Trophoblast cell (in vitro differentiated cells and primary cell): ENCODE data around the gene NDUFAF8.

Experiments
- DNase-seq, 2 donors: peaks; one replicate each; pipeline ENCODE4 v3.0.0-alpha.2; 2016
- H2AFZ ChIP-seq: 2 replicates; pipeline ENCODE4 v1.6.1; 2013; ENCODE audit warnings: low read length, moderate library complexity, mild to moderate bottlenecking; ENCODE audit not compliant: insufficient read depth, poor library complexity
- H2AK5ac ChIP-seq: 2 replicates; pipeline ENCODE4 v1.6.1; 2013; ENCODE audit warnings: mild to moderate bottlenecking, low read length
- H2BK120ac ChIP-seq: 2 replicates; pipeline ENCODE4 v1.6.1; 2013; ENCODE audit warnings: low read length, mild to moderate bottlenecking, moderate library complexity; ENCODE audit not compliant: insufficient read depth, poor library complexity
- H2BK12ac ChIP-seq: 2 replicates; pipeline ENCODE4 v1.6.1; 2013; ENCODE audit warnings: mild to moderate bottlenecking, low read length, moderate library complexity
- H2BK5ac ChIP-seq: 2 replicates; pipeline ENCODE4 v1.6.1; 2013; ENCODE audit warnings: low read length, low read depth, moderate library complexity, mild to moderate bottlenecking; ENCODE audit not compliant: poor library complexity
- H3K14ac ChIP-seq: 2 replicates; pipeline ENCODE4 v1.6.1; 2013; ENCODE audit warnings: mild to moderate bottlenecking, low read length
- H3K18ac ChIP-seq: 2 replicates; pipeline ENCODE4 v1.6.1; 2013; ENCODE audit warnings: mild to moderate bottlenecking, low read length
- H3K23ac ChIP-seq: 2 replicates; pipeline ENCODE4 v1.6.1; 2013; ENCODE audit warnings: low read length
- H3K27ac ChIP-seq: 2 replicates; pipeline ENCODE4 v1.5.1; 2013; ENCODE audit warnings: low read depth, mild to moderate bottlenecking, inconsistent platforms, low read length, moderate library complexity
- H3K27me3 ChIP-seq: 2 replicates; pipeline ENCODE4 v1.6.1; 2013; ENCODE audit warnings: inconsistent platforms, mild to moderate bottlenecking, low read length, moderate library complexity; ENCODE audit not compliant: insufficient read depth
- H3K36me3 ChIP-seq, 2 experiments: 1 replicate in 1 of 2; 2 replicates in 1 of 2; pipeline ENCODE4 v1.6.1; 2013; ENCODE audit warnings: low read length in 2 of 2, mild to moderate bottlenecking in 2 of 2, moderate library complexity in 1 of 2; ENCODE audit not compliant: insufficient read depth in 2 of 2, control insufficient read depth in 1 of 2
- H3K4ac ChIP-seq: 2 replicates; pipeline ENCODE4 v1.6.1; 2013; ENCODE audit warnings: low read depth, mild to moderate bottlenecking, low read length, moderate library complexity
- H3K4me1 ChIP-seq, 2 experiments: 1 replicate in 1 of 2; 2 replicates in 1 of 2; pipeline ENCODE4 v1.6.1; 2013; ENCODE audit warnings: low read length in 2 of 2, mild to moderate bottlenecking in 2 of 2, moderate library complexity in 1 of 2; ENCODE audit not compliant: insufficient read depth in 2 of 2, control insufficient read depth in 1 of 2
- H3K4me2 ChIP-seq: 2 replicates; pipeline ENCODE4 v1.6.1; 2013; ENCODE audit warnings: inconsistent platforms, mild to moderate bottlenecking, low read length, moderate library complexity
- H3K4me3 ChIP-seq: 2 replicates; pipeline ENCODE4 v1.5.1; 2013; ENCODE audit warnings: mild to moderate bottlenecking, low read depth, low read length, inconsistent platforms
- H3K79me1 ChIP-seq: one replicate; pipeline ENCODE4 v1.6.1; 2013; ENCODE audit warnings: low read length
- H3K79me2 ChIP-seq: 2 replicates; pipeline ENCODE4 v1.6.1; 2013; ENCODE audit warnings: low read length, mild to moderate bottlenecking; ENCODE audit not compliant: control insufficient read depth, insufficient read depth, poor library complexity
- H3K9ac ChIP-seq: 2 replicates; pipeline ENCODE4 v1.6.1; 2013; ENCODE audit warnings: mild to moderate bottlenecking, low read length
- H3K9me3 ChIP-seq: 2 replicates; pipeline ENCODE4 v1.6.1; 2013; ENCODE audit warnings: low read depth, mild to moderate bottlenecking, control low read depth, inconsistent platforms, low read length; ENCODE audit not compliant: insufficient read depth
- H4K12ac ChIP-seq: 2 replicates; pipeline ENCODE4 v1.6.1; 2013; ENCODE audit warnings: low read depth, mild to moderate bottlenecking, low read length, moderate library complexity
- H4K8ac ChIP-seq: 2 replicates; pipeline ENCODE4 v1.6.1; 2013; ENCODE audit warnings: low read depth, mild to moderate bottlenecking, low read length, moderate library complexity
- H4K91ac ChIP-seq: one replicate; pipeline ENCODE4 v1.6.1; 2013; ENCODE audit warnings: low read depth, mild to moderate bottlenecking, low read length, moderate library complexity
- WGBS: extraction: QIAGEN DNeasy Blood & Tissue Kit; methylation state at CpG from one replicate; pipeline ENCODE4 v1.1.7; 2013; ENCODE audit warnings: missing lambda C conversion rate; ENCODE audit not compliant: insufficient read length, insufficient coverage; ENCODE audit errors: extremely low coverage; 5-methylcytosine and 5-hydroxymethylcytosine counted together

NDUFAF8 gene

GRCh38 chr17:81270279-81270678 is 31.2 kb downstream of the NDUFAF8 start:
- Histone ChIP-seq H4K91ac (no peak overlapping the region), H3K18ac (no peak overlapping the region), H3K27me3 (no peaks in the 10 kb centered on the region), H3K4me1 (no peaks in the 10 kb centered on the region), H2BK5ac (no peak overlapping the region), H3K27ac (no peak overlapping the region), H3K4me2 (no peak overlapping the region), H2BK120ac (no peak overlapping the region), H2BK12ac (no peak overlapping the region), H3K36me3 (peaks cover 61 to 63% of the 10 kb centered on the region in 2 experiments), H3K14ac (no peak overlapping the region), H3K9ac (no peak overlapping the region), H3K4ac (no peak overlapping the region), H3K23ac (no peak overlapping the region), H3K9me3 (no peaks in the 10 kb centered on the region), H3K79me2 (no peaks in the 10 kb centered on the region), H2AK5ac (no peak overlapping the region), H4K12ac (no peak overlapping the region), H2AFZ (no peak overlapping the region), H3K4me3 (no peak overlapping the region), H3K79me1 (no peaks in the 10 kb centered on the region), H4K8ac (no peak overlapping the region)
- WGBS = no CpG with 5 or more reads among the region's 18 CpGs
- no peak for DNase-seq

- no peak overlapping the region for H3K4me3 ChIP-seq
- WGBS = no CpG with 5 or more reads among the region's 12 CpGs
- no peak overlapping the region for H3K18ac ChIP-seq
- H4K8ac ChIP-seq = no peak overlapping the region
- no peak overlapping the region for H2AK5ac ChIP-seq
- H3K79me1 ChIP-seq = no peaks in the 10 kb centered on the region
- H3K27me3 ChIP-seq = no peaks in the 10 kb centered on the region
- H4K12ac ChIP-seq = no peak overlapping the region
- H3K36me3 ChIP-seq = peaks cover 59 to 60% of the 10 kb centered on the region in 2 experiments
- no peak overlapping the region for H3K9ac ChIP-seq
- no peak overlapping the region for H3K4me2 ChIP-seq
- H3K4ac ChIP-seq = no peak overlapping the region
- DNase-seq = no peak
- H2BK5ac ChIP-seq = no peak overlapping the region
- no peaks in the 10 kb centered on the region for H3K79me2 ChIP-seq
- no peak overlapping the region for H3K27ac ChIP-seq
- no peak overlapping the region for H3K14ac ChIP-seq
- H3K4me1 ChIP-seq = no peaks in the 10 kb centered on the region
- H2AFZ ChIP-seq = no peak overlapping the region
- no peak overlapping the region for H2BK120ac ChIP-seq
- no peak overlapping the region for H2BK12ac ChIP-seq
- no peaks in the 10 kb centered on the region for H3K9me3 ChIP-seq
- no peak overlapping the region for H4K91ac ChIP-seq
- no peak overlapping the region for H3K23ac ChIP-seq
Observed at GRCh38 chr17:81271226-81271625, 32.1 kb downstream of the NDUFAF8 start.

- WGBS = no CpG with 5 or more reads among the region's 12 CpGs
- no peak overlapping the region for H2BK5ac ChIP-seq
- no peaks in the 10 kb centered on the region for H3K9me3 ChIP-seq
Observed at GRCh38 chr17:81272616-81273015, 33.5 kb downstream of the NDUFAF8 start.

DNA sequence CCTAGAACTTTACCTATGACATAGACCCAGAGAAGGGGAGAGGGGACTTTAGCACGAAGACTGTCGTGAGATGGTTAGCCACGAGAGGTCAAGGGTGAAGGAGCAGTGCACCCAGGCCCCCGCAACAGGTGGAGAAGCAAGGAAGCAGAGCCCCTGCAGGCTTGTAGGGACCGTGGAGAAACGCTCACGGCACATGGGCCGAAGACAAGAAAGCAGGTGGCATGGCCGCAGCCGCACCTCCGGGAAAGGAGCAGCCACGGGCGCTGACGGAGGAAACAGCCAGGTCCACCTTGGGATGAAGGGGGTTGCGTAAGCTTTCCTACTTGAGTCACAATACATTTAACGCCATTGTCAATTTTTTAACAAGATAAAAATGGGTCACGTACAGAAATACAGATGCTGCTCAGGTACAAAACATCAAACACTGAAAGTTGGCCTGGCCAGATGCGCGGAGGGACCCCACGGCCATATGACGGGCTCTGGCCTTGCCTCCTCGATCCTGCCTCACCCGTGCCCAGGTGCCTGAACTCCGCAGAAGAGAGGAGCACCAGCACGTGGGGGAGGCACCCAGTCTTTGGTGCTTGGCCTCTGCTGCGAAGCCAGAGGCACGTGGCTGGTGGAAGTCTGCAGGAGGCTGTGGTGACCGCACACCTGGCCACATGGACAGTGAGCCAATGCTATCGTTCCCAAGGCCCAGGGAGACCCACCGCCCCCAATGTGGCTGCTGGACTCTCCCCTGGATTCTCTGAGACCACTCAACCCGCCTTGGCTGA is 34.8 kb downstream of the NDUFAF8 start:
- Histone ChIP-seq H2BK120ac (no peak overlapping the region), H2BK12ac (no peak overlapping the region), H3K36me3 (peaks cover 76 to 79% of the 10 kb centered on the region in 2 experiments), H3K18ac (no peak overlapping the region), H2BK5ac (no peak overlapping the region), H3K4ac (no peak overlapping the region), H3K9me3 (no peaks in the 10 kb centered on the region), H3K14ac (no peak overlapping the region), H3K9ac (no peak overlapping the region), H3K27me3 (no peaks in the 10 kb centered on the region), H4K8ac (no peak overlapping the region), H2AFZ (no peak overlapping the region), H3K4me1 (no peaks in the 10 kb centered on the region), H3K79me1 (no peaks in the 10 kb centered on the region), H4K12ac (no peak overlapping the region), H3K79me2 (no peaks in the 10 kb centered on the region), H3K27ac (no peak overlapping the region), H2AK5ac (no peak overlapping the region), H3K4me2 (no peak overlapping the region), H3K4me3 (no peak overlapping the region), H4K91ac (no peak overlapping the region), H3K23ac (no peak overlapping the region)
- DNase-seq = no peak
- whole genome bisulfite sequencing = no CpG with 5 or more reads among the region's 31 CpGs

More at GRCh38 chr17:81272616-81273015, 33.5 kb downstream of the NDUFAF8 start:
- H3K18ac ChIP-seq = no peak overlapping the region
- H3K23ac ChIP-seq = no peak overlapping the region
- H2AFZ ChIP-seq = no peak overlapping the region
- H3K4me1 ChIP-seq = no peaks in the 10 kb centered on the region
- no peak overlapping the region for H3K14ac ChIP-seq
- no peak overlapping the region for H3K4me3 ChIP-seq
- no peak overlapping the region for H2BK12ac ChIP-seq
- no peak overlapping the region for H4K91ac ChIP-seq
- H2AK5ac ChIP-seq = no peak overlapping the region
- no peaks in the 10 kb centered on the region for H3K27me3 ChIP-seq
- no peaks in the 10 kb centered on the region for H3K79me2 ChIP-seq
- H2BK120ac ChIP-seq = no peak overlapping the region
- H3K4ac ChIP-seq = no peak overlapping the region
- no peak overlapping the region for H4K8ac ChIP-seq
- H3K9ac ChIP-seq = no peak overlapping the region
- H4K12ac ChIP-seq = no peak overlapping the region
- peaks cover 70 to 71% of the 10 kb centered on the region in 2 experiments for H3K36me3 ChIP-seq
- no peak overlapping the region for H3K4me2 ChIP-seq
- H3K27ac ChIP-seq = no peak overlapping the region
- H3K79me1 ChIP-seq = no peaks in the 10 kb centered on the region
- no peak for DNase-seq
